GM12874 (cell line): Measurements from ENCODE around the gene BICD1.

Experiments used
- TF ChIP-seq, protein P1 (sequence below): IDR thresholded peaks from 2 replicates; pipeline ENCODE4 v1.5.1; 2011; ENCODE audit warnings: low read depth, mild to moderate bottlenecking, control low read depth, low read length, moderate library complexity; ENCODE audit not compliant: insufficient read depth

BICD1 gene

DNA sequence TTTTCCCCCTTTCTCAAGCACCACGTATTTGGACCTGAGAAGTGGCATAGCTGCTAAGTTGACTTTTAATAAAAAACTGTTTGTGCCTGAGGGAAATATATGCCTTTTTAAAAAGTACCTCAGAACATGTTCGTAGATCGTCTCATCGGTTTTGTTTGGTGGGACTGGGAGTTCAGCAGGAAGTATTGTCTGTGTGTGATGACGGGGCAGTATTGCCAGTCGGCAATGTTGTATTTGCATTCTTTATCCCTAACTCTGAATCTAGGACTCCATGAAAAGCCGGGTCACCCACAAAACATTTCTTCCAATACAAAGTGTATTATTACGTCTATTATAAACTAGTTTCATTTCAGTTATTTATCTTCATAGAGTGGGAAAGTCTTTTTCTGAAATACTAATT lies 273.0 kb downstream of the BICD1 start:
- TF ChIP-seq, protein P1, sequence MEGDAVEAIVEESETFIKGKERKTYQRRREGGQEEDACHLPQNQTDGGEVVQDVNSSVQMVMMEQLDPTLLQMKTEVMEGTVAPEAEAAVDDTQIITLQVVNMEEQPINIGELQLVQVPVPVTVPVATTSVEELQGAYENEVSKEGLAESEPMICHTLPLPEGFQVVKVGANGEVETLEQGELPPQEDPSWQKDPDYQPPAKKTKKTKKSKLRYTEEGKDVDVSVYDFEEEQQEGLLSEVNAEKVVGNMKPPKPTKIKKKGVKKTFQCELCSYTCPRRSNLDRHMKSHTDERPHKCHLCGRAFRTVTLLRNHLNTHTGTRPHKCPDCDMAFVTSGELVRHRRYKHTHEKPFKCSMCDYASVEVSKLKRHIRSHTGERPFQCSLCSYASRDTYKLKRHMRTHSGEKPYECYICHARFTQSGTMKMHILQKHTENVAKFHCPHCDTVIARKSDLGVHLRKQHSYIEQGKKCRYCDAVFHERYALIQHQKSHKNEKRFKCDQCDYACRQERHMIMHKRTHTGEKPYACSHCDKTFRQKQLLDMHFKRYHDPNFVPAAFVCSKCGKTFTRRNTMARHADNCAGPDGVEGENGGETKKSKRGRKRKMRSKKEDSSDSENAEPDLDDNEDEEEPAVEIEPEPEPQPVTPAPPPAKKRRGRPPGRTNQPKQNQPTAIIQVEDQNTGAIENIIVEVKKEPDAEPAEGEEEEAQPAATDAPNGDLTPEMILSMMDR: no peak

DNA sequence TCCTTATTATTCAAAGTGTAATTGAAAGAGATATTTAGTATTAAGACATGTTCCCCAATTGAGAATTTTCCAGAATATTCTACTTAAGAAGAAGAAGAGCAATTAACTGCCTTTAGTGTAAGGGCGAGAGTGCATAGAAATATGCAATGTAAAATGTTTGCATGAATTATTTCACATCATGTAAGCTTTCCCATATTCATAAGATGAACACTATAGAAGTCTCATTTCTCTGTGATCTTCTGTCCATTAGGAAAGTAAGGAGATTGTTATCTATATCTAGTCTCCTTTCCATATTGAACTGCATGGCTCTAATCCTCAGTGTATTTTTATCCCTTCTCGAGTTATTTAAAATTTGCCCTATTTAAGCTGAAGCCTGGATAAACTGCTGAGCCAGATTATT lies 275.6 kb downstream of the BICD1 start:
- TF ChIP-seq, protein P1: no peak

DNA sequence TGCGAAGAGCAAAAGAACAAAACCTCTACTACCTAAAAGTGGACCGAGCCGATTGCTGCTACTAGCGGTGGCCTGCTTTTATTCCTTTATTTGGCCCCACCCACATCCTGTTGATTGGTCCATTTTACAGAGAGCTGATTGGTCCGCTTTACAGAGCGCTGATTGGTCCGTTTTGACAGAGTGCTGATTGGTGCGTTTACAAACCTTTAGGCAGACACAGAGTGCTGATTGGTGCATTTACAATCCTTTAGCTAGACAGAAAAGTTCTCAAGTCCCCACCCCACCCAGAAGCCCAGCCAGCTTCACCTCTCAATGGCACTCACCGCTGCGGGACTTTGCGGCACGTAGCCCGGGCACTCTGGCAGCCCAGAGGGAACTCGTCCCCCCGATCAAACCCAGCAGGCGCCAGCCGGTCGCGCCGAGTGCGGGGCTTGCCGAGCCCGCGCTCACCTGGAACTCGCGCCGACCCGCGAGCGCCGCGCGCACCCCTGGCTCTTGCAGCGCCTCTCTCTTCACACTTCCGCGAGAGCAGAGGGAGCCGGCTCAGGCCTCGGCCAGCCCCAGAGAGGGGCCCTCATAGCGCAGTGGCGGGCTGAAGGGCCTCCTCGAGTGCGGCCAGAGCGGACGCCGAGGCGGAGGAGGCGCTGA lies 284.0 kb downstream of the BICD1 start:
- TF ChIP-seq, protein P1: no peak

DNA sequence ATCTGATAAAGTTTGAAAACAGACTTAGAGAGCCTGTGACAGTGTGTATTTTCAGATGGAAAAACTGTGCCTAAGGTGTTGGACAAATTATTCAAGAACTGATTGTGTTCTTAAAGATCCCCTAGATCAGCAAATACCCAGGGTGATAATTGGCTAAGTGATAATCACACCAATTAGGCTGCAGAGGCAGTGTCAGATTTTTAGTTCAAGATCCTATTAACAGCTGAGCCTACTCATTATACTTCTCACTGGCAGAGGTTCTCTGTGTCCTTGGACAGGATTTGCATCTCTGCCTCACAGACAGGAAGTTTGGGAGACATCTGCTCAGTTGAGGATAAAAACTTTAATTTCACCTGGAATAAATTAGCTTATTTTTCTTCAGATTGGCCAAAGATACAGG lies 288.4 kb downstream of the BICD1 start:
- TF ChIP-seq, protein P1: no peak

- TF ChIP-seq, protein P1: no peak
Observed at GRCh38 chr12:32397696-32398095, 291.0 kb downstream of the BICD1 start.

DNA sequence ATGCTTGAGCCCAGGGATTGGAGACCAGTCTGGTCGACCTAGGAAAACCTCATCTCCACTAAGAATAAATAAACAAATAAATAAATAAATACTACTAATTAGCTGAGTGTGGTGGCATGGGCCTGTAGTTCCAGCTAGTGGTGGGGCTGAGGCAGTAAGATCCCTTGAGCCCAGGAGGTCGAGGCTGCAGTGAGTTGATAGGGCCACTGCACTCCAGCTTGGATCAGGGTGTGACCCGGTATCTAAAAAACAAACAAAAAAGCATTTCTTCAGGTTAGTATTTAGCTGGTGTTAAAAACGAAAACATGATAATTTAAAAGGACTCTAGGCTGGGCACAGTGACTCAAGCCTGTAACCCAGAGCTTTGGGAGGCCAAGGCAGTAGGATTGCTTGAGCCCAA lies 291.5 kb downstream of the BICD1 start:
- TF ChIP-seq, protein P1: no peak

DNA sequence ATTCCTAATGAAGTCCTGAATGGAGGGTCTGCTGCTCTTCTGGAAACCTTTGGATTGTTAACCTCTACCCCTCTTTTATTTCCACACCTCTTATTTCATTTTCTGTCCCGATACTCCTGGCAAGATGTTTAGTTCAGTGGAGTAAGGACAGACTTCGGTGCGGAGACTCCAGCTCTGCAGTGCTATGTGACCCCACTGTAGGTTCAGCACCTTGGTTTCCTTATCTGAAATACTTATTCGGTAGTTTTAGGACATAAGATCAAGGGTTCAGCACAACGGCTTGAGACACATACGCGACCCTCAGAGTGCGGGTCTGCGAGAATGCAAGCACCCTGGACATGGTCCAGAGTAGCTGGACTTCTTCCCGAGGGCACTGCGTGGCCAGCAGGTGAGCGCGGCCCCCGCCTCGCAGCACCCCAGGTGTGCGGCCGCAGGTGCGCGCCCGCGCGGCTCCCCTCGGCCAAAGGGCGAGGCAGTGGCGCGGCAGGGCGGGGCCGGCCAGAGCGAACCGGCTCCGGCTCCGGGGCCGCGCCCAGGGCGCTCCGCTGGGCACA lies 292.2 kb downstream of the BICD1 start:
- TF ChIP-seq, protein P1: no peak
